ENCODE results near the gene CDH24.
"Not testable (repeated sequence)": the region's sequence is repeated elsewhere in the genome, so short reads cannot be mapped to it uniquely, and the experiment has no call there.

CDH24 gene

DNA sequence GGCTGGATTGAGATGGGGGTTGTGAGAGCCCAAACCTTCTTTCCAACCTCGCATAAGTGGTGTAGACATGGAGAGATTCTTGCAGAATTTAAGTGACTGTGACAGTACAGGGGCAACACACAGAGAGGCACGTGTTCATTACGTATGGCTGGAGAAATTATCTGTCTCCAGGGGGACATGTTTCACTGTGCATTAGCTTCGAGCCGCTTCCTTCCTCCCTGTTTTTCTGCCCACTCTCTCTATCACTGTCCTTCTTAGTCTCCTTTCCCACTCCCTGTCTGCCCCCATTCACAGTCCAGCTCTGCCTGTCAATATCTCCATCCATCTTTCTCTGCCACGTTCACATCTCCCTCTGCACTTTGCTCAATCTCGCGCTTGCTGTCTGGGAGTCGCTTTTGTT is 35.9 kb downstream of the CDH24 start:
- Mint-ChIP-seq H3K4me1 (peaks cover 50% of the 10 kb centered on the region), H3K36me3 (peaks cover 35% of the 10 kb centered on the region), H3K27ac (peak overlapping the region; percentile 76), H3K27me3 (no peaks in the 10 kb centered on the region), H3K9me3 (no peaks in the 10 kb centered on the region), H3K4me3 (peak overlapping the region; percentile 19)
- CTCF ChIA-PET = interaction anchor here (0.9 to 2.5 kb wide), 7 partner anchors 8 to 36 kb away, joined by 3 to 15 read pairs (median 5); partner anchors contain the start of gene CDH24
- DNase-seq = no peak

DNA sequence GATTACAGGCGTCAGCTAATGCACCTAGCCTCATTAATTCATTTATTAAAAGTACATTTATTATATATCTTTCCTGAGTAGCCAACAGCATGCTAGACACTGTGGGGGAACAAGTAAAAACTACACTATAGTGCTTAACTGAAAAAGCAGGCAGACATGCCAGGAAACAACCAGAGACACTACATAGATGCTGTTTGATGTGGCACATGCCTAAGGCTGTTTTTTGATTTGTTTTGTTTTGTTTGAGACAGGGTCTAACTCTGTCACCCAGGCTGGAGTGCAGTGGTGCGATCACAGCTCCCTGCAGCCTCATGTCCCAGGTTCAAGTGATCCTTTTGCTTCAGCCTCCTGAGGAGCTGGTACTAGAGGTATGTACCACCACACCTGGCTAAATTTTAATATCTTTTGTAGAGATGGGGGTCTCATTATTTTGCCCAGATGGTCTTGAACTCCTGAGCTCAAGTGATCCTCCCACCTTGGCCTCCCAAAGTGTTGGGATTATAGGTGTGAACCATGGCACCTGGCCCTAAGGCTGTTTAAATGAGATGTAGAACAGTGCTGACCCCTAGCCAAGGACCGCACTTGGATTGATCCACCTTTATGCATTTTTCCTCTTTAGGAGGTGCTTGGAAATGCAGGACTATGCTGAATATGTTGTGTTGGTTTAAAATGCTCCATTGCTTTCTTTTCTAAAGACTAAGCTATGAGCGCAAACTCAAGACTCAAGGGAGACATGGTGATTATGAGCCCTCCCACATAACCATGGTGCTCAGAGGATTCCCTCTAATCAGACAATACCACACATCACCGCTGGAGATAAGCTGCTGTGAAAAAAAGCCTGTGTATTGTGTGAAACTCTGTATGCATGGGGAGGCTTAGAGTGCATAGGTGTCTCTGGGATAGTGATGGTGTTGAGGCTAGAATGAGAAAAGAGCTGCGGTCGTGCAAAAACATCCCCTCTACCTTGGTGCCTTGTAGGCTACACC is 36.9 kb downstream of the CDH24 start:
- Mint-ChIP-seq H3K9me3 (no peaks in the 10 kb centered on the region), H3K27me3 (no peaks in the 10 kb centered on the region), H3K4me3 (peak overlapping the region; percentile 14), H3K4me1 (peaks cover 51% of the 10 kb centered on the region), H3K27ac (peak overlapping the region; percentile 55), H3K36me3 (peaks cover 25% of the 10 kb centered on the region)
- CTCF ChIA-PET = interaction anchor here (0.5 to 2.5 kb wide), 7 partner anchors 8 to 1182 kb away, joined by 3 to 15 read pairs (median 4); partner anchors contain the start of gene CDH24
- no peak for DNase-seq

DNA sequence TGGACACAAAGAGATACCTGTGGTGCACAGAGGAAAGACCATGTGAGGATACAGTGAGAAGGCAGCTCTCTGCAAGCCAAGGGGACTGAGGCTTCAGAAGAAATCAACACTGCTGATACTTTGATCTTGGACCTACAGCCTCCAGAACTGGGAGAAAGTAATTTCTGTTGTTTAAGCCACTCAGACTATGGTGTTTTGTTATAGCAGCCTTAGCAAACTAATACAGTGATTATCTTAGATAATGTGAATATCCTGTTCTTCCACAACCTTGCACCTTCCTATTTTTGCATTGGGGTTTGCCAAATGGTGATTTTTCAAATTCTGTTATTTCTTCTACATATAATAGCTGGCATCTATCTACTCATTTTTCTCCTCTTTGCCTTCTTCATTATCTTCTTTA is 39.2 kb downstream of the CDH24 start:
- CTCF ChIA-PET = interaction anchor here (1.3 kb wide), 1 partner anchor 12 kb away, joined by 3 read pairs; no protein-coding TSS in a partner anchor

DNA sequence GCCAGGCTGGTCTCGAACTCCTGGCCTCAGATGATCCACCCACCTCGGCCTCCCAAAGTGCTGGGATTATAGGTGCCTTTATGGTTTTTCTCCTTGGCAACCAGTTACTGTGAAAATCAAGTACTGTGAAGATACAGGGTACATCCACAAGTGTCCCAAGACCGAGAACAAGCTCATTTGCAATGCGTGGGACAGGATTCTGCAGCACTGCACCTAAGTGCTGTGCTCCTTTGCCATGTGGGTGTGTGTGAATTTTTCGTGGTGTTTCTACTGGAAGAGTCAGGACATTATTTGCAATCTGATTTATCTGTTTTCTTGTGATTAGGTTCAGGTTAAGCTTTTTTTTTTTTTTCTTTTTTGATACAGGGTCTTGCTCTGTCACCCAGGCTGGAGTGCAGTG is 40.2 kb downstream of the CDH24 start:
- Mint-ChIP-seq H3K36me3 (peaks cover 5% of the 10 kb centered on the region), H3K4me1 (peaks cover 28% of the 10 kb centered on the region), H3K27me3 (no peaks in the 10 kb centered on the region), H3K9me3 (no peaks in the 10 kb centered on the region), H3K4me3 (no peak overlapping the region), H3K27ac (no peak overlapping the region)
- no peak for DNase-seq
- CTCF ChIA-PET = interaction anchor here (1.8 kb wide), 1 partner anchor 23 kb away, joined by 5 read pairs; no protein-coding TSS in a partner anchor

More for the DNA sequence above, 39.2 kb downstream of the CDH24 start:
- Mint-ChIP-seq H3K27me3 (no peaks in the 10 kb centered on the region), H3K4me1 (peaks cover 34% of the 10 kb centered on the region), H3K36me3 (peaks cover 9% of the 10 kb centered on the region), H3K4me3 (no peak overlapping the region), H3K27ac (no peak overlapping the region), H3K9me3 (no peaks in the 10 kb centered on the region)
- no peak for DNase-seq

DNA sequence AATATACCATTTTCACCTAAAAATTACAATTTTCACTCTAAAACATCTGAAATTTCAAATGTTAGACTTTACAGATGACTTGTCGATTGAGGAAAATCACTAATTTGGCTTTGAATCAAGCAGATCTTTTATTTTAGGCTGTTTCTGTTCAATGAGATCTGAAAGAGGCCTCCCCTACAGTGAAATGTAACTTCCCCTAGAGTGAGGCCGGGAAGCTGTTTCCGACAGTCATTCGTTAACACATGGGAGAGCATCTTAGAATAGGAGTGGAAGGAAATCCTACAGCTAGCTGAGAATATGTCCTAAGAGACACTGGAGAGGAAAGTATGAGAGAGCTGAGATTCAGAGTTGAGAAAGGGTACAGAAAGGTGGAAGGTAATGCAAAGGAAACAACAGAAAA is 41.7 kb downstream of the CDH24 start:
- CTCF ChIA-PET = interaction anchor here (1.0 to 5.1 kb wide), 4 partner anchors 9 to 29 kb away, joined by 3 to 19 read pairs (median 5); no protein-coding TSS in a partner anchor
- no peaks in the 10 kb centered on the region for H3K27me3 Mint-ChIP-seq
- no peaks in the 10 kb centered on the region for H3K36me3 Mint-ChIP-seq
- no peak for DNase-seq
- H3K4me3 Mint-ChIP-seq = peak overlapping the region; percentile 3
- H3K9me3 Mint-ChIP-seq = no peaks in the 10 kb centered on the region
- peak overlapping the region; percentile 0 for H3K27ac Mint-ChIP-seq
- H3K4me1 Mint-ChIP-seq = peaks cover 16% of the 10 kb centered on the region

- H3K4me3 Mint-ChIP-seq, H3K36me3 Mint-ChIP-seq, H3K27me3 Mint-ChIP-seq, H3K27ac Mint-ChIP-seq, DNase-seq, H3K9me3 Mint-ChIP-seq: not testable (repeated sequence)
- CTCF ChIA-PET = interaction anchor here (0.9 to 5.1 kb wide), 5 partner anchors 12 to 83 kb away, joined by 3 to 19 read pairs (median 3); no protein-coding TSS in a partner anchor
- H3K4me1 Mint-ChIP-seq = peaks cover 27% of the 10 kb centered on the region
These were observed 43.6 kb downstream of the CDH24 start for GRCh38 chr14:23013749-23014054.

GRCh38 chr14:23013054-23013748 is 44.1 kb downstream of the CDH24 start:
- no peak for DNase-seq
- H3K36me3 Mint-ChIP-seq = no peaks in the 10 kb centered on the region
- no peaks in the 10 kb centered on the region for H3K9me3 Mint-ChIP-seq
- CTCF ChIA-PET = interaction anchor here (0.9 to 5.1 kb wide), 6 partner anchors 8 to 83 kb away, joined by 3 to 19 read pairs (median 4); no protein-coding TSS in a partner anchor
- peaks cover 32% of the 10 kb centered on the region for H3K4me1 Mint-ChIP-seq
- H3K27ac Mint-ChIP-seq = no peak overlapping the region
- H3K4me3 Mint-ChIP-seq = no peak overlapping the region
- no peaks in the 10 kb centered on the region for H3K27me3 Mint-ChIP-seq

DNA sequence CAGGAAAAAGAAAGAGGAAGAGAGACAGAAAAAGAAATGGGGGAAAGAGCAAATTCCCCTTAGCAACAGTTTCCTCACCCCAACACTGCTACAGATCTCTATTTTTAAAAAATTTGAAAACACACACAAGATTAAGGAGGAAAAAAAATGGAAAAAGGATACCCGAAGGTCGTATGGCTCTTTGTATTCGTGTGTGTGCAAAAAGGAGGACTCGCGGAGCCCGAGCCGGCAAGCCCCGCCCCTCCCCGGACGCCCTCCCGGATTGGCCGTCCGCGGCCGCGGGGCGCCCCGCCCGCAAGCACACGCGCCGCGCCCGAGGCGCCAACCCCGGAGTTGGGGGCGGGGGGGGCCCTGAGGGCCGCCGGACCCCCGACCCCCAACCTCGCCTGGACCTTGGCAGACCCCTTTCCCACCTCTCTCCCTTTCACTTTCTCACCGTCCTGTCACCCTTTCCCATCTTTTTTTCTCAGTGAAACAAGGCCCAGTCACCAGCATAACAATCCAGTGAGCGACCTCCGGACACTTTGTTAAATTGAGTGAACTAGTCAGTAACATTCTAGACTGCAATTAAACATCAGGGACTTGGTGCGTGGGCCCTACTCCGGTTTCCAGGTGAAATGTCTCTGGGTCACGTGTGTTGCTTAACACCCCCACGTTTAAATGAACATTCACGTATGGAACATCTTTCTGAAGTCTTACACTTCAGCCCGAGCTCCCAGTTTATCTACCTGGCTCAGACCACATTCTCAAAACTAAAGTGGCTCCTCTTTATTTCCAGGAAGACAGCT is 47.2 kb downstream of the CDH24 start, which contains the start of gene C14orf93:
C14orf93 (minus strand) TSS at position 205 of the 788 bp plus-strand sequence. CDS start 11,120 bp downstream, outside the sequence.
- peak; percentile 88 for DNase-seq
- H3K27me3 Mint-ChIP-seq = no peaks in the 10 kb centered on the region
- peak within 1 kb of the TSS; percentile 98 for H3K27ac Mint-ChIP-seq
- H3K4me1 Mint-ChIP-seq = peaks cover 51% of the 10 kb centered on the region
- H3K9me3 Mint-ChIP-seq = no peaks in the 10 kb centered on the region
- CTCF ChIA-PET = interaction anchor here (0.6 to 0.9 kb wide), 2 partner anchors 14 to 189 kb away, joined by 3 read pairs; no protein-coding TSS in a partner anchor
- H3K36me3 Mint-ChIP-seq = no peaks in the 10 kb centered on the region
- peak within 1 kb of the TSS; percentile 85 for H3K4me3 Mint-ChIP-seq

DNA sequence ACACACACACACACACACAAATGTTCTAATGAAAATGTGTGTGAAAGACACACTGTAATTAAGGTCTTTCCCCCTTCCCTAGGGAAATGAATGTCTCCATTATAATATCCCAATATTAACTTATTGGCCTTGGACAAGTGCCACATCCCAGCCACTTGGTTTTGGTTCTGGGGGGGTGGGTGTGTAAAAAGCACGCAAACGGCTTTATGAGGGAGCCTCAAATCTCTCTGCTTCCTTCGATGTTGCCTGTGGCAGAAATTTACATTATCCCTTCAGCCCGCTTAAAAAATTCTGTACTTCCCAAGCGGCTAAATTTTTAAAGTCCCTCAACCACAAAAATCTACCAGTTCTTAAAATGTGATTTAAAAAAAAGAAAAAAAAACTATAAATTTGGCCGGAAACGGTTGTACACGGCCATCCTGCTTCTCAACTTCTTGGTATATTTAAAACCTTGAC is 47.8 kb downstream of the CDH24 start:
- Mint-ChIP-seq H3K27me3 (no peaks in the 10 kb centered on the region), H3K36me3 (no peaks in the 10 kb centered on the region), H3K27ac (peak overlapping the region; percentile 98), H3K4me3 (peak overlapping the region; percentile 85), H3K9me3 (no peaks in the 10 kb centered on the region), H3K4me1 (peaks cover 53% of the 10 kb centered on the region)
- CTCF ChIA-PET = interaction anchor here (1.1 kb wide), 1 partner anchor 23 kb away, joined by 3 read pairs; no protein-coding TSS in a partner anchor
- no peak for DNase-seq

DNA sequence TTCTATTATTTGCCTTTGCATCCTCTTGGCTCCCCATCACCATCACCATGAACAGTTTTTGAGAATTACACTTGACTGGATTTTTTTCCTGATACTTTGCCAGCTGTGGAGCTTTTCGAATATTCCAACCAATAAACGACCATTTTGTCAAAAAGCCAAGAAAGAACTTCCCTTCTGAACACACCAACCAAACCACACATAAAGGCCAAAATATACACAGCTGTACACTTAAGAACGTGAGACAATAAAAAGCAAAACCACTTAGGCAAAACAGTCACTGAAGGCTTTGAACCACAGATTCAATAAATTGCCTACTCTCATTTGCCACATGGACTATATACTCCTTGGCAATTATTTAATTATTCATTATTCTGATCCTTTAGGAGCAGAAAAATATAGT is 48.5 kb downstream of the CDH24 start:
- H3K36me3 Mint-ChIP-seq = no peaks in the 10 kb centered on the region
- CTCF ChIA-PET = interaction anchor here (0.8 to 3.3 kb wide), 6 partner anchors 13 to 52 kb away, joined by 3 to 21 read pairs (median 4); partner anchors contain the start of genes AJUBA and CDH24
- H3K4me1 Mint-ChIP-seq = peaks cover 53% of the 10 kb centered on the region
- H3K9me3 Mint-ChIP-seq = no peaks in the 10 kb centered on the region
- no peak for DNase-seq
- H3K27ac Mint-ChIP-seq = peak overlapping the region; percentile 98
- H3K4me3 Mint-ChIP-seq = peak overlapping the region; percentile 85
- H3K27me3 Mint-ChIP-seq = no peaks in the 10 kb centered on the region

GRCh38 chr14:23006544-23007419 is 50.5 kb downstream of the CDH24 start:
- peak; percentile 98 for DNase-seq
- H3K36me3 Mint-ChIP-seq = no peaks in the 10 kb centered on the region
- CTCF ChIA-PET = interaction anchor here (0.7 to 3.3 kb wide), 22 partner anchors 8 to 146 kb away, joined by 3 to 32 read pairs (median 5); partner anchors contain the start of genes AJUBA, CDH24 and HAUS4
- peak overlapping the region; percentile 96 for H3K4me3 Mint-ChIP-seq
- H3K4me1 Mint-ChIP-seq = peaks cover 53% of the 10 kb centered on the region
- H3K9me3 Mint-ChIP-seq = no peaks in the 10 kb centered on the region
- peak overlapping the region; percentile 98 for H3K27ac Mint-ChIP-seq
- H3K27me3 Mint-ChIP-seq = no peaks in the 10 kb centered on the region

DNA sequence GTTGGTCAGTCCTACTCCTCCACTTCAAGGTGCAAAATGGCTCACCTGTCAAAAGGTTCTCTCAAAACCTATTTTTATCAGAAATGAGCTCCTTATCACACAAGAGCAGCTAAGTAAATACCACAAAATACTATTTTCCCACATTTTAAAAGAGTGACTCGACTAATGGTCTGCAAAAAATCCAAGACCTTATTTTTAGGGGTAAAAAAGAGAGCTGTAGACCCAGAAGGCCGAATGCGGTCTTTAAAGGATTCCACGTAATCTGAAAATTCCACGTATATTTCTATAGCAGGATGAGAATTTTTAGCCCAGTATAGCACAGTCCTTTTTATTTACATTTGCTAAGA is 51.2 kb downstream of the CDH24 start:
- peaks cover 51% of the 10 kb centered on the region for H3K4me1 Mint-ChIP-seq
- no peak for DNase-seq

More for the DNA sequence above, 51.2 kb downstream of the CDH24 start:
- Mint-ChIP-seq H3K27me3 (no peaks in the 10 kb centered on the region), H3K36me3 (no peaks in the 10 kb centered on the region), H3K27ac (peak overlapping the region; percentile 98), H3K9me3 (no peaks in the 10 kb centered on the region), H3K4me3 (peak overlapping the region; percentile 96)
- CTCF ChIA-PET = interaction anchor here (0.7 to 3.3 kb wide), 17 partner anchors 9 to 146 kb away, joined by 3 to 32 read pairs (median 5); partner anchors contain the start of genes AJUBA and CDH24

All from activated naive CD4-positive, alpha-beta T cell treated with anti-CD3 and anti-CD28 coated beads, Interleukin-2, amount 10 ng/mL, durations not matched to agents 7 days and 5 days (primary cell).